GM18909 (cell line): ENCODE measurements around the gene LAMB1.

Experiments used
- ATAC-seq: cut with Tn5 transposase; IDR thresholded peaks from one replicate; pipeline ENCODE4 v1.9.1; 2021; ENCODE audit warnings: mild to moderate bottlenecking; ENCODE audit not compliant: unreplicated experiment, poor library complexity

Gene LAMB1

DNA sequence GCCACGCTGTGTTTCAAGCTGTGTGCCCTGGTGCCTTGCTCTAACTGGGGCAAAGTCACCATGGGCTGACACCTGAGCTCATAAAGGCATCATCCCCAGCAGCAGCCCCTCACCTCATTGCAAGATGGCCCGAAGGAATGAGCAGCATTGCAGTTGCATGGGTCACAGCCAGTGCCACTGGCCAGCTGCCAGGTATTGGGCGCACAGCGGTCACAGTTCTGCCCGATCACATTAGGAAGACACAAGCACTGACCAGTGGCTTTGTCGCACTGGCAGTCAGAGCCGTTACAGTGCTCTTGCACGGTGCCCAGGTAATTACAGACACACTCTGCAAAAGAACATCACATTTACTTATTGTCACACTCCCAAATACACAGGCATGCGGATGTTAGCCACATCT, 51.1 kb downstream of the LAMB1 start:
- ATAC-seq, result no peak

DNA sequence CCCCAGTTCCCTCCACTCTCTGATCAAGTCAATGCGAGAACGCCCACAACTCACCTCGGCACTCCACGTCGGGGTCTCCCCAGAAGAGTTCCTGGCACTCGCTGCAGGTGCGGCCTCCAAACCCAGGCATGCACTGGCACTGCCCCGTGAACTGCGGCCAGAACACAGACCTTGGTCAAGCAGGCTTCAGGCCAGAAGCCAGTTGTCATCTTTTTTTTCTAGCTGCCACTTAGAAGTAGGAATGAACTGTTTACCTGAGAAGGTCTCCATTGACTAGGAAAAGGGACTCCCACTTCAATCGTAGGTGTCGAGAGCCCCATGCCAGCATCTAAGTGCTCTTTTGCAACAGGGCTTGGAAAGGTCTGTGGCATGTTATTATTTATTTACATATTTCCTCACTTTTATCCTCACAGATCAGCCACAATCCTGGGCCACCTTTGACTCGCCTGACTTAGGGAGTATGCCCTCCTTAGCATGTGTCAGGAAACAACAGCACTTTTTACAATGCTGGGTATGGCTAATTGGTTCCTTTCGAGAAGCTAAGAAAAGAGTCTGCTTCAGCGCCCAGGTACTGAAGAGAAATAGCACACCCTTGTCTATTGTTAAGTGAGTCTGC, 51.7 kb downstream of the LAMB1 start:
- ATAC-seq, result no peak

DNA sequence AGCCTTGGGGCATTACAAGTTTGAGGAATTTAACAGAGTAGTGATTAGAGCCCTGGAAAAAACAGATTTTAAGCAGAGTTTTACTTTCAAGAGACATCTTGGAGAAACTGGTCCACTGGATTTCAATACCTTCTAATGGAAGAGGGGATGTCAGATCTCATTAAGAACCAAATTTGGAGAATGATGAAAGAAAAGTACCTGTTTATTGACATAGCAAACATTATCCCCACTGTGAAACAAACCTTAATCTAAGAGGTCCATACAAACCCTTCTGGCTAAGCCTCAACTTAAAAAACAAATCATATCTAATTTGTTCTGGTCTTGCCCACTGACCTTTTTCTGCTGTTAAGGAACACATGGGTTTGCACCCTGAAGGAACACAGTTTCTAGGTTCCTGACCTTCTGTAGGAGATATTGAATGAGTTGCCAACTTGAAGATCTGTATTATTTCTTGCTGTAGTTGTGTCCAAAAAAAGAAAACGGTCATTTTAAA, 53.5 kb downstream of the LAMB1 start:
- ATAC-seq, result no peak

DNA sequence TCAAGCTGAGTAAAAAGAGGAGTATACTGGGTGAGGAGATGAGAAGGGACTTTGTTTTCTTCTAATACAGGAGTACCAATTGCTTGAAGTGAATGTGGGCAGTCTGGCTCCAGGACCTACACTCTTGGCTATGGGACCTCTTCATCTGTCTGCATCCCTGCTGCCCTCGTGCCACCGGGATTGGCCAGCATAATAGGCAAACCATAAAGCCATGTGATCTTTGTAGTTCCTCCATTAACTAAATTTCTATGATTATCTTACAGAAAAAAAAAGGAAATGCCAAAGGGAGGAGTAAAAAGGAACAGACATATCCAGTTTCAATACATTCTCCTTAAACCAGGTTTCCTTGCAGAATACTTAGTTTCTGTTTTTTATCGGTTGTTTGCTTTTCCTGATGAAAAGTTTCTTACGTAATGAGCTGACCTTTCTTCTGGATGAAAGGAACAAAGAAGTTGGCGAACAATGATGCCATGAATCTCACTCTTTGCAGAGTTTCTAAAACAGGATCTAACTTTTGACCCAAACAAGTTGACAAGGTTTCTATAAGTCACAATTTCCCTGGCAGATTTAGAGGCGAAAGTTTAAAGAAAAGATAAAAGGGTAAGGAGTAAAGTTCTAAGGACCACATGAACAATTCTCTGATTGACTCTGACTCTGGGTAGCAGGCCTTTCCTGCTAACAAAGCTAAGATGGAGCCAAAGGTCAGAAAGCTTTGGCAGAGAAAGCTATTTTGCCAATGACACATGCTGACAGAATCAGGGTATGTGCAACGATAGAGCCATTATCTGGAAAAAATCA, 54.1 kb downstream of the LAMB1 start:
- no peak for ATAC-seq

DNA sequence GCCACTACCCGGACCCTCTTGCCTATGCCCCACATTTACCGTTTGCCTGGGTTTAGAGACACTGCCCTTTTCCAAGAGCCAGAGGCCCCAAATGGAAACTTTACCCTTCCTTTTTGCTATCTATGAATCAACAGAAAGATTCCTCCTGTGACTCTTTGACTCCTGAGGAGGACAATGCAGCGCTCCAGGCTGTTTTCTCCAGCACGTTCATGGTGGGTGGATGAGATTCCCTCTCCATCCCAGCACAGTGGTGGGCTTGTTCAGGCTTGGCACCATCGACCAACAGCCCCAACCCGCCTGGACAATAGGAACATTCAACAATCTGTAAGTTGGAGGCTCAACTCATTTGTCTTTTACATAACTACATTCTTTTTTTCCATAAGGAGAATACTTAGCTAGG, 56.1 kb downstream of the LAMB1 start:
- no peak for ATAC-seq

DNA sequence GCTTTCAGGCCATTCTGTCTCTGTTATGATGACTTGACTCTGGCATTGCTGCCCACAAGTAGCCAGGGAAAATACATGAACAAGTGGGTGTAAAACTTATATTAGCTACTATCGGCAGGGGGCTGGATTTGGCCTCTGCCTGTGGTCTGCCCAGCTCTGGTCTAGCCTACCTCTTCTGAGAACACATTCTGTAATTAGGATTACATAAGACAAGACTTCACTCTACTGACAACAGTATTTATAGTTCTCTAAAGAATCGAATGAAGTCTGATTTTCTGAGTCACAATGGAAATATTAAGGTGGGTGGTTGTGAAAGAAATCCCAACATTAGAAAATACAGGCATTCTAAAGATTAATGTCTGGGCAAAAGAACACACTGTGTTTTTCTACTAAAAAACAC, 56.5 kb downstream of the LAMB1 start:
- ATAC-seq, result no peak

DNA sequence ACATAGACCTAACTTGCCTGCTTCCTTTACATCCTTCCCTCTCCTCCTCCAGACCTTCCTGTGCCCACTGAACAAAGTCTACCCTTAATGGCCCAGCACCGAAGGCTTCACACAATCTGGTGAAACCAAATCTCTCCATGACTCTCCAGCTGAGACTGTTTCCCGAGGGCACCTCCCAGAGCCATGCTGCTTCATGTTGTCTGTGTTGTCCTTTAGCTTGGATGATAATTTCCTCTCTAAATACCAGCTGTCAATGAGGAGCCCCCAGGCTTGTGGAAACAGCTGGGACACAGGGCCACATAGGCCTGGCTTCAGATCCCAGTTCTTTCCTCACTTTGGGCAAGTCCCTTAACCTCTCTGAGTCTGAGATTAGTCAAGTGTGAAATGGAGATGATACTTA, 57.6 kb downstream of the LAMB1 start:
- ATAC-seq, result no peak

DNA sequence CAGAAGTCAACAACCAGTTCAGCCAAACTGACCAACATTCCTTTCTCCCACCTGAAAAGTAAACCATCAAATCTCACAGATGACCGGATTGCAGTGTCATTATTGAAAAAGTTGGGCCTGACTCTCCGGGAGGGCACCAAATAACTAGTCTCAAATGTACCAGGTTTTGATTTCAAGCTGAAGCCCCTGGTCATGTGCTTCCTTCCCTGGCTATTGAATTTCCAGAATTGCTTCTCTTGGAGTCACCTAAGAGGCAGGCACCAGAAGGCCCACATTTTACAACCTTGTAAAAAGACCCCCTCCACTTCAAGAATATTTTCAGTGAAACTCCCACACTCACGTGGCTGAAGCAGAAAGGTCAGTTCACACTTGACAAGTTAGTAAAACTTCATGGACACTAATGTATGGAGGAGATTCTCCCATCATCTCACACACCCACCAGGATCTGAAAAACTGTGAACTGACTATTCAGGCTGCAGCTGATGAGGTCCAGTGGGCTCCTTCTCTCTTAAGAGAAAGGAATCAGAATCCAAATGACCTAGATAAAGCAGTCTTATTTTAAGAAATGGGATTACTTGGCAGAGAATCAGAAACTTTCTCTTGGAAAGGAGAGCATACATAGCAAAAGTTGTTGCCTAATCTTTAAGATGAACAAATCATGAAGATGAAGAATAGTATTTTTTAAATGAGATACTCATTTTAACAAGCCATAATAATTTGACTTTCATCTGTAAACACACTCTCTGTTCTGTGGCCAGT, 58.4 kb downstream of the LAMB1 start:
- ATAC-seq, result no peak

DNA sequence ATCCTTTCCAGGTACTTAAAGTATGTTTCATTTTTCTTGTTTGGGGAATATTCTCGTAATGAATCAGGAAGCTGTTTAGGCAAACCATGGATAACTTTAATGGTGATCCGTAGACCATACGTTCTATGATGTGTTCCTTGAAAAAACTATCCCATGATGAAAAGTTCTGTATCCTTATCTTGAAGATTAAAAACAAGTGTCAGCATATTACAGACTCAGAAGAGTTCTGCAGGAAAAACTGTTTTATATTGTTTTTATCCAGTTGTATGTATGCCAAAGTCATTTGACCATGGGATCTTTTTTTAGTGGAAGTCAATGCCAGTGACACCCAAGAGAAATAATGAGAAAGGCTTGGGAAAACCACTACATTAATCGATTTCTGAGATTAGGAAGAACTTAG, 59.9 kb downstream of the LAMB1 start:
- no peak for ATAC-seq

DNA sequence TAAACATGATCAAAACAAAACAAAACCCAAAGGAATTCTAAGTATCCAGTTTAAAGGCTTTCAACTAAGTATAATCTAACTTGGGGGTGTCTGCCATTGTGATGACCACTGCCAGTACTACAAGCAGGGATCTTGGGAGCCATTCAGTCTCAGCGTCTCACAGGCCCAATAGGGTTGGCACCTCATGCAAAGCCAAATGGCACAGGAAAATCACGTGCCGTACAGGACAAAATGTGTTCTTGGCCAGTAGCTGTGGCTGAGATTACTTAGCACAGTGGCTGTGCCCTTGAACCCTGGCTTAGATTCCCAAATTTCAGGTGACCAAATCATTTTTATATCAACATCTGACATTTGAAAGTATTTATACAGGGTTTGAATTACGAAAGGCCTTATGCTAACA, 62.0 kb downstream of the LAMB1 start:
- ATAC-seq, result no peak

DNA sequence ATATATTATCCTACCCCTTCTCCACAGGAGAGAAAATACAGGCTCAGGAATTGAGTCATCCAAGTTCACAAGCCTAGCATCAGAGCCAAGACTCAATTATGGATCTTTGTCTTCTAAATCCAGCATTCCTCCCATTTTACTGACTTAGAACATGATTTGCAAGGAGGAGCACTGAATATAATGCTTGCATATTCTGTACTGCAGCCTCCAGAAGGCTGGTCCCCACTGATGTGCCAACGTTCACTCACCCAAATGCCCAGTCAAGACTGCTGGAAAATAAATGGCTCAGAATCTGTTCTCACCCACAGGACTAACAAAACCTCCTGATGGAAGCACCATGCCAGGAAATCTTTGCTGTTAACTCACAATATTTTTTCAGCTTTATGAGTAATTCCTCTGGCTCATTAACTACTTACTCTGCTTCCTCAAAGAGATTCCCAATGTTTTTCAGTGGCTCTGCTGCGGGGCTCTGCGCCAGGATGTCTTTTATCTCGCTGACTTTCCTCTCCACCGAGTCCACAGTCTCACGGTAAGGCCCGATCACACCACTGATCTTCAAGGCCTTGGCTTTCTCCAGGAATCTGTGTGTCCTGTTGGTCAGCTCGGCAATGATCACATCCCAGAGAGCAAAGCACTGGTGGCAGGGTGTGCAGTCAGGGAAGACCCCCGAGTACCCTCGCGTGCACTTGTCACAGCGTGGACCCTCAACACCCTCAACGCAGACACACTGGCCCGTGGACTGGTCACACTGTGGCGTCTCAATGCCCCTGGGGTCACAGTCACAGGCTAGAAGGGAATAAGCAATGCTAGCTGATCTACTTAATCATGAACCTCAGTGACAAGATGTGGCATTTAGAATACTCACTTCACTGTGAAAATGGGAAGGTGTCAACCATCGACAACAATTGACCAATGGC, 63.1 kb downstream of the LAMB1 start:
- ATAC-seq, result no peak

DNA sequence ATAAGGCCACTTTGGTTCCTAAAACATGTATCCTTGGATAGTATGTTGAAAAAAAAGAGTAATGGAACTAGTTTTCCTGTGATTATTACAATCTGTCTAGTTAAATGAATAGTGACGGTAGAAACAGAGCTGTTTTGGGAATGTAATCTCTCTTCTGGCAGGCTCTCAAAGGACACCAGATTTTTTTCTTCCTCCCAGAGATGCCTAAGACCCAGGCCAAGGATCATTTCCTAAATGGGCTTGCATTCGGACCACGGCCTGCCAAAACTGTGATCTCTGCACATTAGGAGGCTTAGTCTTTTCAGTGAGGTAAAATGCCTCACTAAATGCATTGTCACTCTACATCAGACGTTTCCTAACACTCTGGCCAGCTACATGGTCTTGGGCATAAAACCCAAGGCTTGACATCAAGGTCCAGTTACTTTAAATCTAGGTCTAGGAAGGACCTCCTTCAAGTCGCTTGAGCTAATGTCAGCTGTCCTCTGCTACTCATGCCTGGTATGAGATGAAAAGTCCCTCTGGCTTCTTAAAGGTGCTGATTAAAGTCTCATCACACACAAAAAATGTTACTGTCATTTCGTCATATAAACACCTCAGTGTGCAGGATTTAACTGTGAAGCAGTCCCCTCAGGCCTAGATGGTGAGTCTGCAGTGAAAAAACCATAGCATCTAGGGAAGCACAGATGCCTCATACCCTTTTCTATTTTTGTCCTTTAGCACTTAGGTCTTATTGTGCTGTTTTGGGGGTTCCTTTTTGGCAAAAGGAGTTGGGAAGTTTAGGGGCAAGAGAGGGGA, 64.3 kb downstream of the LAMB1 start:
- no peak for ATAC-seq

DNA sequence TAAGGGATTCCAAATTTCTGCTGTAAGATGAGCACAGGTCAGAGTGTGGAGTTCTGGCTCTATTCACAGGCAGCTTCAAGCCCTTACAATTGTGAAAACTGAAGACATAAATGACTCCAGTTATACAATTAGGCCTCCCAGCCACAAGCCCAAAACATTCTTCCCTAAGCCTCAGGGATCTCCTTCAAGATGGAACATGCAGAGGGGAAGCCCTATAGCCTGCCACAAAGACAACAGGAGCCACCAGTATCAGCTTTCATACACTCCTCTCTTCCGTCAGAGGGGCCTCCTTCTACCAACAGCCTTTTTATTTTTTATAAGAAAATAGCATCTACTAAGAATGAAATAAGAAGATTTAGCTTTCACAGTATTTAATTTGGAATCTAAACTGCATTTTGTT, 65.4 kb downstream of the LAMB1 start:
- no peak for ATAC-seq

DNA sequence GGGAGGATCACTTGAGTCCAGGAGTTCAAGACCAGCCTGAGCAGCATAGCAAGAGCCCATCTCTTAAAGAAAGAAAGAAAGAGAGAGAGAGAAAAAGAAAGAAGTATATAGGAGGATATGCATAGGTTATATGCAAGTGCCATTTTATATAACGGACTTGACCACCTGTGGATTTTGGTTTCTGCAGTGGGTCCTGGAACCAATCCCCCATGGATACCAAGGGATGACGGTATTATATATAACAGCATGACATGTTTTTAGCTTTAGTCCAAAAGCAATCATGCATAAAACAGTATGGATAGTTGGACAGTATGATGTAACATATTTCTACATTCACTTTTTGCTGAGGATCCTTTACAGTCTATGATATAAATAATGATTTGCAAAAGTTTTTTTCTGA, 66.6 kb downstream of the LAMB1 start:
- no peak for ATAC-seq

DNA sequence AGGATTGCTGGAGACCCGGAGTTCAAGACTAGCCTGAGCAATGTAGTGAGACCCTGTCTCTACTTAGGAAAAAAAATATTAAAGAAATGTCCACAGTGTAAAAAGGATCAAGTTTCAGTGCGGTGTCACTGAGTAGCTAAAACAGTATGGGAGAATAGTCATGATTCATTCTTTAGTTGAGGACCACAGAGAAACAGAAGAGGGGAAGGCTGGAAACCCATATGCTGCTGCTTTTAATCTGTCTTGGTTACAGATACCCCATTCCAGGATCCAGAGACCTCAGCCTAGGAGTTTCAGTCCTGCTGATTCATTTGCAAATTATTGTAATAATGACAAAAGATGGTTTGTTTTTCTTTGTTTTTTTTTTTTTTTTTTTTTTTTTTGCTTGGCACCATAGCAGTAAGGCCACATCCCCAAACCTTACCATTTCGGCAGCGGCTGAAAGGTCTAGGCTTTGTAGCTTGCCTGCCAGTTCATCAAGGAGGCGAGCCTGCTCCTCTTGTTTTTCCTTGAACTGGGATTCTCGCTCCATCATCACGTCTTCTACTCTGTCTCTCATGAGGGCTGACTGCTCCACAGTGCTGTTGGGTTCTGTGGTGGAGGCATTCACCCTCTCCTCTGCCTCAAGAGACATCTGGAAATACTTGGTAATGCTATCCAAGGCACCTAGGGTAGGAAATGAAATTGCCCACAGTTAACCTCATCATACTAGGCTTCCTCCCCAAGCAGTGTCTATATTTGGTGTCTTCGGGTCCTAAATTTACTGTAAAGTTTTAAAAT, 67.8 kb downstream of the LAMB1 start:
- ATAC-seq, result no peak

DNA sequence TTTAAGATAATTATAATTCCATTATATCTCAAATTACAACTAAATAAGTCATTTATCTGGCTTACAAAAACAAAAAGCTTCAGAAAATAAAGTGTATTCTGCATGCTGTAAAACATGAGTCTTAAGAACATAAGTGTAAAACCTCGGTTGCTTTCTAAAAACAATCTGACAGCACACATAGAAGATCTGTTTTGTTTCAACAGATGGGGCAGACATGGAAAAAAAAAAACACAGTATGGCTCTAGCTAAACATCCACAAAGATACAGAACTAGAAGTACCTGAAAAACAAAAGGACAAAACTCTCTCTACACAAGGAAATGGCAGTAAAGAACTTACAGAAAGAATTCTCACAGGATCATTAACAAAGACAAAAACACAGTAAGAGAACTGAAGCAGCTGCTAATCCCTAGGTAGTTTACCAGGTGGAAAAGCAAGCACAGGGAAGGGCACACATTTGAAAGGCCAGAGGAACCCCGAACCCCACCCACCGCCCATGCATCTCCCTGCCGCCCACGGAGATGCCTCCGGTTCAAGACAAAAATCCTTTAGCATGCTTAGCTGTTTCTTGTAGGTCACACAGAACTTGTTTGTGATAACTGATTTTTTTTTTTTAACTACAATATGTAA, 69.5 kb downstream of the LAMB1 start:
- ATAC-seq, result no peak

DNA sequence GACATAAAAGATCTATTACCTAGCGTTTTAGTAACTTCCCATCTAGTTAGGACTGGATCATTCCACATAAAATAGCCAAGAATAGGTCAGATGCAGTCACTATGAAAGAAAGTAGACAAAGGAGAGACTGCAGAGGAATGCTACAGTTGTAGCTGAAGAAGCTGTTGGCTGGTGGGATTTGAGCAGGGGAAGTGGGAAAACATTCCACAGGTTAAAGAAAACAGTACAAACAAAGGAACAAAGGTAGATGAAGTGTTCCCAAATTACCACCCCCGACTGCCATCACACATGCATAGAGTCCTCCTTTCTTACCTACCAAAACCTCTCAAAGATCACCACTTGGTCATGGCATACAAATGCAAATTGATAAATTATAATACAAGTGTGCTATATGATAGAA, 70.2 kb downstream of the LAMB1 start:
- ATAC-seq, result no peak

DNA sequence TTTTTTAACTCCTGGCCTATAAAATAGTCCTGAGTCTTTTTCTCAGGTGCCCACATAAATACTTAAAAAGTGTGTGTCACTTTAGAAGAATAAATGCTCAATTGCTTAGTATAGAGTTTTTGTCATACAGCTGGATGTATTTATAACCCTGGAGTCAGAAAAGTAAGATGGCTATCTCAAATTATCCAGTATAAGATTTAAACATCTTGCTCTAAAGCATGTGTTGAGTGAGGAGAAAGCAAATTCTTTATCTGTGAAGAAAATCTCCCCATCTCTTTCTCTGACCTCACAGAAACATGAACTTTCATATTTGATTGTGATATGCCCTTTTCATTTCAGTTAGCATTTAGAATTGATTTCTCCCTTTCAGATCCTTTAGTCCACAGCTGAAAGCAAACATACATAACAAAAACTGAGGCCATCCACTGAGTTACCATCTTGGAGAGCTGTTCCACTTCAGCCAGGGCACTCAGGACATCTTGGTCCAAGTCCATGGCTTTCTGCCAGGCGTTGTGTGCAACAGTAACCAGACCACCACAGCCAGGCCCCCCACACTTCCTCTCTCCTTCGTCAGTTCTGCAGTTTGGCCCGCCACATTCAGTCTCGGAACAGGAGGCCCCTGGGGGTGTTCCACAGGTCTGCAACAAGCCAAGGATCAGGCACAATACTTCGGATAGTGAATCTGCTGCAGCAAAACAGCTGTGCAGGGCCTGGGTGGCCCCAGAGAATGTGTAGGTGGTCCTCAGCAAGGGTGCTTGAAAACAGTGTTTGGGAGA, 71.0 kb downstream of the LAMB1 start:
- no peak for ATAC-seq
